HUES64 (cell line): ENCODE data around the gene TMEM235.

Experiments used
- H3K27ac ChIP-seq: 2 replicates; pipeline ENCODE4 v1.7.0; 2013; ENCODE audit warnings: low read depth, low read length, inconsistent platforms
- H3K27me3 ChIP-seq: 2 replicates; pipeline ENCODE4 v1.6.1; 2013; ENCODE audit warnings: mild to moderate bottlenecking, low read length; ENCODE audit not compliant: insufficient read depth
- H3K36me3 ChIP-seq: 2 replicates; pipeline ENCODE4 v1.6.1; 2013; ENCODE audit warnings: mild to moderate bottlenecking, low read length; ENCODE audit not compliant: insufficient read depth
- H3K4me1 ChIP-seq: 2 replicates; pipeline ENCODE4 v1.6.1; 2013; ENCODE audit warnings: mild to moderate bottlenecking, low read length, moderate library complexity; ENCODE audit not compliant: insufficient read depth
- H3K4me3 ChIP-seq: 2 replicates; pipeline ENCODE4 v1.5.1; 2013; ENCODE audit warnings: mild to moderate bottlenecking, low read length, moderate library complexity
- H3K9ac ChIP-seq: 2 replicates; pipeline ENCODE4 v1.6.1; 2013; ENCODE audit warnings: mild to moderate bottlenecking, low read depth, low read length
- H3K9me3 ChIP-seq: 2 replicates; pipeline ENCODE4 v1.6.1; 2013; ENCODE audit warnings: low read depth, low read length; ENCODE audit not compliant: insufficient read depth
- WGBS: fragments of 150-250, 120-280 bp; methylation state at CpG from one replicate; pipeline ENCODE4 v1.1.7; 2013; ENCODE audit warnings: missing lambda C conversion rate; 5-methylcytosine and 5-hydroxymethylcytosine counted together

Gene TMEM235

DNA sequence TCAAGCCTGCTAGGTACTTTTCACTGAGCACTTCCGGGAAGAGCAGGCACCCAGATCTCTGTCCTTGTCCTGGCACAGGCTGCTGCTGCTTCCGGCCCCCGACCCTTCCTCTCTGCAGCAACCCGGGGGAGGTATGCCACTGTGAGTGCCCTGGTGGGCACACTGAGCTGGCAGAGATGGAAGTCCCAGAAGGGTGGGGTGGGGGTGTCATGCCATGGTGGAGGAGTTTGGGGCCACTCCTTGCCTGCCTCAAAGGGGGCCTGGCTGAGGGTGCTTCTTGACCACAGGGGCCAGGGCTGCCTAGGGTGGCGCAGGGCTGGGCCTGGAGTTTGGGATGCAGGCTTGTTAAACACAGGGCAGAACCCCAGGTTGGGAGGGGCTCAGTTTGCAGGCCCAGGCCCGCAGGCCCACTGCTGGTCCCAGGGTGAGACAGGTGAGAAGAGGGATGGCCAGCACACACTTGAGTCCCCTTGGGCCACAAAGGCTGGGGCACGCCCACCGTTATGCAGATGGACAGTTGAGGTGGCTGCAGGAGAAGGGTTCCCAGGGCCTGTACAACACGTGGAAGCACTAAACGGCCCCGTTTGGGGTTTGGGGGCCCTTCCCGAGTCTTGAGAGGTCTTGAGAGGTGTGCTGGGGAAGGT lies 8.7 kb downstream of the TMEM235 start:
- Histone ChIP-seq H3K27me3 (no peaks in the 10 kb centered on the region), H3K9me3 (no peaks in the 10 kb centered on the region), H3K27ac (no peak overlapping the region), H3K36me3 (no peaks in the 10 kb centered on the region), H3K4me1 (no peaks in the 10 kb centered on the region), H3K9ac (no peak overlapping the region), H3K4me3 (no peak overlapping the region)
- WGBS, result 87% methylated on average over 12 of the region's 12 CpGs

DNA sequence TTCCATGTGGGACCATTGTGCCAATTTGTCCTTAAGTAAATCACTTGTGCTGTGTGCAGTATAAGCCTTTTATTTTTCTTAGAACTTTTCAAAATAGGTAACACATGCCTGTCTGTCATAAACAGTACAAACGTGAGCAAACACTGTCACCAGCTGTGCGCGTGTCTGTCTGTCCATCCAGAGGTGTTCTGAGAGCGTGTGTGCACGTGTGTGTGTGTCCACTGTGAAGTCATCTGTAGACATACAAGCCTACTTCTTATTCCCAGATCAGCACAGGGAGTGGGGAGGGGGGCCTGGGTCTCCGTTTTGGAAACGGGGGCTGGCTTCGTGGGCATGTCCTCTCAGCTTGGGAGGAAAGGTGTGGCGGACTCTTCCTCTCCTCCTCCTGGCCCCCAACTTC lies 9.4 kb downstream of the TMEM235 start:
- Histone ChIP-seq H3K4me1 (no peaks in the 10 kb centered on the region), H3K9me3 (0 out of 2 replicates have a peak, but pooled peaks cover 6% of the 10 kb centered on the region), H3K27ac (no peak overlapping the region), H3K36me3 (no peaks in the 10 kb centered on the region), H3K27me3 (no peaks in the 10 kb centered on the region), H3K9ac (no peak overlapping the region), H3K4me3 (no peak overlapping the region)
- 96% methylated on average over 9 of the region's 9 CpGs for WGBS

DNA sequence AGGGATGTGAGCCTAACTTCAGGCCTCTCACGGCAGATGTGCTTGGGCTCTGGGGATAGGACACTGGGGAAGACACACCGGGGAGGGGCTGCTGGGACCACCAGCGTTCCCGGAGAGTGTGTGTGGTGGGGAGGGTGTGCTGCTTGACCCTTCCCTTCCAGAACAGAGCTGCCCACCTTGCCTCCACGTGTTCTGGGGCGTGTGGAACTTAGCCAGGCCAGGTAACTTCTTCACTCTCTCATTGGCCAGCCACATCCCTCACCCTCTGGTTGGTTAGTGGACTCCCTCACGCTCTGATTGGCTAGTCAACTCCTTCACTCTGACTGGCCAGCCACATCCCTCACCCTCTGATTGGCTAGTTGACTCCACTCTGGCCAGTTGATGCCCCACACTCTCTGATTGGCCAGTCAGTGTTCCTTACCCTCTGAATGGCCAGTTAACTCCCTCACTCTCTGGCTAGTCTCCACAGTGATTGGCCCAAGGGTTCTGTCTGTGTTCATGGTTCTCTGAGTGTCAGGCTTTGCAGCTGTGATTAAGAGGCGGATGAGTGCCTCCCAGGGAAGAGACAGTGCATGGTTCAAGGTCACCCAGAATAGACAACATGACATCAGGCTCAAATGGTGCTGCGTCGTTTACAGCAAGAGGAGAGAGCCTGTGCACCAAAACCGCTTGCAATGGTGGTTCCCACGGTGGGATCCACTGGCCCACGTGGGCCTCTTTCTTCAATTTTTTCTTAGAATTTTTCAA lies 10.0 kb downstream of the TMEM235 start:
- Histone ChIP-seq H3K36me3 (no peaks in the 10 kb centered on the region), H3K27me3 (no peaks in the 10 kb centered on the region), H3K9me3 (0 out of 2 replicates have a peak, but pooled peaks cover 6% of the 10 kb centered on the region), H3K27ac (no peak overlapping the region), H3K4me3 (no peak overlapping the region), H3K4me1 (no peaks in the 10 kb centered on the region), H3K9ac (no peak overlapping the region)
- 90% methylated on average over 12 of the region's 13 CpGs for WGBS

DNA sequence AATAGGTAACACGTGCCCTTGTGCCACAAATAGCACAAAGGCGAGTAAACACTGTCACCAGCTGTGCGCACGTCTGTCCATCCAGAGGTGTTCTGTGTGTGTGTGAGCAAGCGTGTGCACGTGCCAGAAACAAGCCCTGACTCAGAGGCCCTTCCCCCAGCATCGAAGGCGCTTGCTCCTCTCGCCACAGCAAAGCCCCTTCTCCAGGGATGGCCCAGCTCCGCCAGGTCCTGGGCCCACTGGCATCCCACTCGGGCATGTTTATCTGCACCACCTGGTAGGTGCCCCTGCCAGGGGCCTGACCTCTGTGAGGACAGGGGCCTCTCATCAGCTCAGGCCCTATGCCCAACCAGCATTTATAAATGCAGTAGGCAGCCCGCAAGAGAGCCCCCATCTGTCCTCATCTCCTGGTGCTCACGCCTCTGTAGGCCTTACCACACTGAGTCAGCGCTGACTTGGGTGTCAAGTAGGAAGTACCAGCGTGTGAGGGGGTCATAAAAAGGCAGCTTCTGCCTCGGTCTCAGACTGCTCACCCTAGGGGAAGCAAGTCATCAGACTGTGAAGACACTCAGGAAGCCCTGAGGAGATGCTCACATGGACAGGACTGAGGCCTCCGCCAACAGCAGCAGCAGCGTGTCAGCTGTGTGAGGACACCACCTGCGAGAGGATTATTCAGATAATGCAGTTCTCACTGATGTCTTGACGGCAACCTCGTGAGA lies 10.8 kb downstream of the TMEM235 start:
- Histone ChIP-seq H3K9me3 (0 out of 2 replicates have a peak, but pooled peaks cover 6% of the 10 kb centered on the region), H3K27ac (no peak overlapping the region), H3K27me3 (no peaks in the 10 kb centered on the region), H3K4me3 (no peak overlapping the region), H3K4me1 (no peaks in the 10 kb centered on the region), H3K9ac (no peak overlapping the region), H3K36me3 (no peaks in the 10 kb centered on the region)
- 92% methylated on average over 21 of the region's 21 CpGs for WGBS

DNA sequence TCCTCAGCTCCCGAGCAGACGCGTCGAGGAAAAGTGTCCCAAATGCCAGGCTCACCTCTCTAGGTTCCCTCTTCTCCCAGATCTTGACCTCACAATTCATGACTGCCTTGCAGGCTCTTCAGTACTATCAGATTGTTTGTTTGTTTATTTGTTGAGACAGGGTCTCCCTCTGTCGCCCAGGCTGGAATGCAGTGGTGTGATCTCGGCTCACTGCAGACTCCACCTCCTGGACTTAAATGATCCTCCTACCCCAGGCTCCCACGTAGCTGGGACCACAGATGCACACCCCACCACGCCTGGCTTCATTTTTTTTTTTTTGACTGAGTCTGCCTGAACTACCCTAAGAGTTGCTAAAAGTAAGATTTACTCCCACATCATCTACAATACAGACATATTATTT lies 15.9 kb downstream of the TMEM235 start:
- WGBS, result 76% methylated on average over 8 of the region's 8 CpGs
- Histone ChIP-seq H3K9me3 (0 out of 2 replicates have a peak, but pooled peaks cover 6% of the 10 kb centered on the region), H3K4me1 (peaks cover 4% of the 10 kb centered on the region; the same call in 1 of the 2 replicates), H3K27me3 (no peaks in the 10 kb centered on the region), H3K9ac (no peak overlapping the region), H3K4me3 (no peak overlapping the region), H3K27ac (no peak overlapping the region), H3K36me3 (no peaks in the 10 kb centered on the region)

DNA sequence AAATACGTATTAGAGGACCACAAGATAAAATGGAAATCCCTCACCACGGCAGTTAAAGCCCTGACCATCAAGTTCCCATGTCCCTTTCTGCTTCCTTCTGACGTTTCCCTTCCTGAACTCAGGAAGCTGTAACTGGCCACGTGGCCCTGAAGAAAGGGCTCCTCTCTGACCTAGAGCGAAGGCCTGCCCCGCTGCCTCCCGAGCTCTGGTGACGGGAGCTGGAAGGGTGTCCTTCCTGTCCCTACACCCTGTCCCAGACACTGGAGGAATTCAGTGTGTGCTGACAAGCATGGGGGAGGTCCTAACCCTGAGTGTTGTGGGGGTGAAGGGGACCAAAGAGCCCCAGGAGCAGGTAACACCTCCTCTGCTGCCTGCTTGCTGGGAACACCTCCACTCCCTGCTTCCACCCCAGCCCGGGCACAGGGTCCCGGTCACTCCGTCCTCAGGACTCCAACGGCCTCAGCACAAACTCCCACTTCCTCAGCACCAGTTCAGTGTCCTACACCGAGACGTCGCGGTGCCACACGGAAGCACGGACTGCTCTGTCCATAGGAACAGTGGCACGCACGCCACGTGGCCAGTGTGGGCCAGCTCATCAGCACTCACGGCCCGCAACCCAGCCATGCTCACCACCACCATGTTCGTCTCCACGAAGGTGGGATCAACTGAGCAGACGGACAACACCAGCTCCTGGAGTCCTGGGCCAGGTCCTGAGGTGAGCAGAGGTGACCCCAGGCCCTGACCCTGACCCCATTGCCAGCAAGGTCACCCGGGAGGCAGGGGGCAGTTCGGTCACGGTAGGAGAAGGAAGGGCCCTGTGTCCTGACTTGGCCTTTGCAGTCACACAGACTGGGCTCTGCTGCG lies 16.9 kb downstream of the TMEM235 start:
- Histone ChIP-seq H3K9me3 (0 out of 2 replicates have a peak, but pooled peaks cover 6% of the 10 kb centered on the region), H3K4me3 (no peak overlapping the region), H3K27me3 (no peaks in the 10 kb centered on the region), H3K9ac (no peak overlapping the region), H3K27ac (no peak overlapping the region), H3K36me3 (no peaks in the 10 kb centered on the region), H3K4me1 (peaks cover 4% of the 10 kb centered on the region; the same call in 1 of the 2 replicates)
- WGBS, result 95% methylated on average over 30 of the region's 30 CpGs

DNA sequence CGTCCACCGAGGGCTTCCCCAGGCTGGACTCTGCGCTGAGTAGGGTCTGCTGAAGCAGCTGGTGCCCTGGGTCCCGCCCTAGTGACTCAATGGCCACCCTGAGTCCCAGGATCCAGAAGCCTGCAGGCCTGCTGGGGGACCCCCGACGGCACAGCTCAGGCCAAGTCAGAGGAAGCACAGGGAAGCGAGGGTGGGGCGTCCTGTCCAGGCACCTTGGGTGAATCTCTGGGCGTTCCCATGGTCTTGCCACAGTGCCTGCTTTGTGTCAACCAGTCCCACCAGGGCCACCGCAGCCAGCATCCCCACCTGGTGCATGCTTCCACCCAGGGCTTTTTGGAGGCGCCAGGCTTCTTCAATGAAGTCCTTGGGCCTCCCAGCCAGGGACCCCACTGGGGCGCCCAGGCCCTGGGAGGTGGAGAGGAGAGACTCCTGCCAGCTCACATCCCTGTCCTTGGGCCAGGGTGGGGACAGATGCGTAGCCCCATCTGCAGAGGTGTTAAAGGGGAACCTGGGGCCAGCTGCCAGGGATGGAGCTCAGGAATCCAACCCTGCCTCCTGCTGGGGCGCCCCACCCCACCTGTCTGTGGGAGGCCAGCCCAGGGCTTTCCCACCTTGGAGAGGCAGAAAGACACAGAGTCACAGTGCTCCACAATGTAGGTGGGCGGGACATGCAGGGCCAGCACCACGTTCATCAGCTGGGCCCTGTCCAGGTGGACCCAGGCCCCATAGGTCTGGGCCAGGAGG lies 17.8 kb downstream of the TMEM235 start:
- WGBS, result 90% methylated on average over 16 of the region's 16 CpGs
- Histone ChIP-seq H3K27me3 (no peaks in the 10 kb centered on the region), H3K9ac (no peak overlapping the region), H3K4me1 (peaks cover 4% of the 10 kb centered on the region; the same call in 1 of the 2 replicates), H3K9me3 (0 out of 2 replicates have a peak, but pooled peaks cover 6% of the 10 kb centered on the region), H3K36me3 (no peaks in the 10 kb centered on the region), H3K27ac (no peak overlapping the region), H3K4me3 (no peak overlapping the region)

DNA sequence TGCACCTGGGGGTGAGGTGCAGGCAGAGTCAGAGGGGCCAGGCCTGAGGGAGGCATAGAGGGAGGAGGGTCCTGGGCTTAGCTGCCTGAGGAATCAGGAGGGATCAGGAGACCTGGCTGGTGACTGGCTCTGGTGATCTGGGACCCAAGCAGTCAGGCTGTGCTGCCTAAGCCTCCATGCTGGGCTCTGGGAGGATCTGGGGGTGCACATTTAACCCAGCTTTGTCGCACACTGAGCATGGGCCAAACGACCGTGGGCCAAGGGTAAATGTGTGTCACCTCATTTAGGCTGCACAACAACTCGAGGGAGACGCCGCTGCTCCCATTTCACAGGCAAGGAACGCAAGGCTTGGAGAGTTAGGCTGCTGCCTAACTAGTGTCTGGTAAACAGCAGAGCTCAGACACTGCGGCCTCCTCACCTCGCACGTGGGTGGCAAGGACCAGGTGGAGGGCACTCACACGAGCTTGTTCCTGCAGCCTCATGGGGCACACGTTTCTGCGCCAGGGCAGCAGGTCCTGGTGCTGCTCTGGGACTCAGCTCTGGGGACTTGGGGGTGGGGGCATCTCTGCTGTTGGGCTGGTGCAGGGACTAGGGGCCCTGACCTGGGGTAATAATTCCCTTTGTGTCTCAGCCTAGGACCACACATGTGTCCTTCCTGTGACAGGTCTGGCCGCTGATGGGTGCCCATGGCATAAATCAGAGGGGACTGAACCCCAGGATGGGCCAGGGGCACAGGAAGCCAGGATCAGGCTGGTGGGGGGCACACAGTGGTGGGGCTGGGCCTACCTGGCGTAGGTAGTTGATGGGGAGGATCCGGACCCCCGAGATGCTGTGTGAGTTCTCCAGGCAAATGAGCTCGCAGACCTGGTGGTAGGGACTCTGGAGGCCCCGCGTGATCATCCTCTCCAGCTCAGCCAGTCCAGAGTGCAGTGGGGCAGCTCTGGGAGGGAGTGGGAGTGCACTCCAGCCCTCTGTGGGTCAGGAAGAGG lies 18.7 kb downstream of the TMEM235 start:
- Histone ChIP-seq H3K4me3 (no peak overlapping the region), H3K4me1 (peaks cover 4% of the 10 kb centered on the region; the same call in 1 of the 2 replicates), H3K27ac (no peak overlapping the region), H3K36me3 (no peaks in the 10 kb centered on the region), H3K9me3 (0 out of 2 replicates have a peak, but pooled peaks cover 6% of the 10 kb centered on the region), H3K27me3 (no peaks in the 10 kb centered on the region), H3K9ac (no peak overlapping the region)
- 89% methylated on average over 20 of the region's 20 CpGs for WGBS

DNA sequence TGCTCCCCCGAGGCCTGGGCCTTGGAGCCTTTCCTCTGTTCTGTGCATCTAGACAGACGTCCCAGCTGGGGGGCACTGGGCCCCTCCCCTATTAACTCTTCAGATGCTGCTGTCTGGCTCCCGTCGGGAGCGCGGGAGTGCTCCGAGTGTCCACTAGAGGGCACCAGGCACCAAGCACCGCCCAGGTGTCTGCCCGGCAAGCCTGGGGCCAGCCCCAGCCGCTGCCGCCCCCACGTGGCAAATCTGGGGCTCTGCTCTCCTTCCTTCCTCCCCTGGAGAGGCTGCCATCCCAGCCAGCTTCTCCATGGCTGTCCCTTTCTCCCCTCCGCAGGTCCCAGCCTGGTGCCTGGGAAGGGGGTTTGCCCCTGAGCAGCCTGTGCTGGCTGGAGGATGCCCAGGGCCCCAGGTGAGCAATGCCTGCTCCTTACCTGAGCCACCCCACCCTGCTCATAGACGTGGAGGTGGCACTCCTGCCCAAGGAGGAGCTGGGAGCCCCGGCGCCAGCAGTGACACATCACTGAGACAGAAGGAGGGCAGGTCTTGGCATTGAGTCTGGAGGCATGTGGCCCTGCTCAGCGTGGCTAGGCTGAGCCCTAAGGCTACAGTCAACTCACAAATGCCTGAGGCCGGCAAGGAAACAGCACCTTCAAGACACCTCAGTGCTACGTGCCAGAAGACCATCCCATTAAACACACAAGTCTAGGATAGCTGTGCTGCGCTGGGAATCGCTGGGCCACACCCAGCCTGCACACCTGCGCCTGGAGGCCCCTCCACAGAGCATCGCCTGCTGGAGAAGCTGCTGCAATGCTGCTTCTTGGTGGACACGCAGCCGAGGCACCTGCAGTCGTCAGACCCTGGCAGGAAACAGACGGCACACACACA lies 19.7 kb downstream of the TMEM235 start:
- H3K27ac ChIP-seq, result no peak overlapping the region
- no peak overlapping the region for H3K4me3 ChIP-seq
- H3K4me1 ChIP-seq, result peaks cover 5% of the 10 kb centered on the region; the same call in 1 of the 2 replicates
- 44% methylated on average over 27 of the region's 27 CpGs for WGBS
- no peak overlapping the region for H3K9ac ChIP-seq
- no peaks in the 10 kb centered on the region for H3K9me3 ChIP-seq
- H3K27me3 ChIP-seq, result no peaks in the 10 kb centered on the region
- no peaks in the 10 kb centered on the region for H3K36me3 ChIP-seq
